NB4 (cell line): ENCODE data around the gene IL10.

Experiments
- DNase-seq: peaks from one replicate; pipeline ENCODE4 v3.0.0; 2010; ENCODE audit warnings: low read depth
- H3K4me3 ChIP-seq: one replicate; pipeline ENCODE4 v1.5.1; 2011; ENCODE audit warnings: mild to moderate bottlenecking, low read depth, low read length, moderate library complexity
- CTCF ChIP-seq: IDR thresholded peaks from one replicate; pipeline ENCODE4 v1.5.1; 2012; ENCODE audit warnings: low read depth, low read length
- MAX ChIP-seq: IDR thresholded peaks from 2 replicates; pipeline ENCODE4 v1.6.1; 2011; ENCODE audit warnings: low read depth, low read length
- MYC ChIP-seq: IDR thresholded peaks from 2 replicates; pipeline ENCODE4 v1.6.1; 2011; ENCODE audit warnings: low read depth, low read length
- POLR2A ChIP-seq: IDR thresholded peaks from 2 replicates; pipeline ENCODE4 v1.6.1; 2011; ENCODE audit warnings: mild to moderate bottlenecking; ENCODE audit not compliant: insufficient read length; ENCODE audit errors: extremely low read depth

Gene IL10

GRCh38 chr1:206801467-206801866 is 29.2 kb upstream of the IL10 start:
- DNase-seq, result no peak
- TF ChIP-seq CTCF, result no peak
- no peak for TF ChIP-seq MAX
- TF ChIP-seq MYC, result no peak
- no peak overlapping the region for H3K4me3 ChIP-seq

GRCh38 chr1:206800891-206801290 is 28.6 kb upstream of the IL10 start:
- no peak for TF ChIP-seq CTCF
- no peak for TF ChIP-seq MAX
- no peak for TF ChIP-seq POLR2A
- no peak for TF ChIP-seq MYC
- H3K4me3 ChIP-seq, result no peak overlapping the region
- no peak for DNase-seq

GRCh38 chr1:206800411-206800810 is 28.1 kb upstream of the IL10 start:
- DNase-seq, result no peak
- TF ChIP-seq POLR2A (no peak), CTCF (no peak), MAX (no peak), MYC (no peak)
- H3K4me3 ChIP-seq, result no peak overlapping the region

GRCh38 chr1:206799311-206799710 is 27.0 kb upstream of the IL10 start:
- H3K4me3 ChIP-seq, result no peak overlapping the region
- no peak for DNase-seq
- TF ChIP-seq POLR2A (no peak), CTCF (no peak), MAX (no peak), MYC (no peak)

GRCh38 chr1:206798384-206798996 is 26.2 kb upstream of the IL10 start:
- DNase-seq, result no peak
- no peak overlapping the region for H3K4me3 ChIP-seq
- no peak for TF ChIP-seq CTCF
